ENCODE measurements around the gene TBXAS1.

TBXAS1 gene

GRCh38 chr7:140031364-140031763 lies 202.3 kb downstream of the TBXAS1 start:
- DNase-seq: no peak

GRCh38 chr7:140033036-140033435 lies 204.0 kb downstream of the TBXAS1 start:
- DNase-seq: no peak

GRCh38 chr7:140033779-140034363 lies 204.8 kb downstream of the TBXAS1 start:
- no peak for DNase-seq

- no peak for DNase-seq
These were observed 205.4 kb downstream of the TBXAS1 start for GRCh38 chr7:140034421-140034820.

- DNase-seq: no peak
These were observed 206.5 kb downstream of the TBXAS1 start for GRCh38 chr7:140035400-140036223.

GRCh38 chr7:140036224-140036962 lies 207.3 kb downstream of the TBXAS1 start:
- no peak for DNase-seq

- DNase-seq: no peak
These were observed 210.0 kb downstream of the TBXAS1 start for GRCh38 chr7:140039066-140039465.

GRCh38 chr7:140039896-140040295 lies 210.8 kb downstream of the TBXAS1 start:
- DNase-seq: no peak

GRCh38 chr7:140041659-140042385 lies 212.8 kb downstream of the TBXAS1 start:
- no peak for DNase-seq

- DNase-seq: no peak
These were observed 213.3 kb downstream of the TBXAS1 start for GRCh38 chr7:140042386-140042670.

- DNase-seq: no peak
These were observed 215.2 kb downstream of the TBXAS1 start for GRCh38 chr7:140044251-140044650.

- no peak for DNase-seq
These were observed 216.6 kb downstream of the TBXAS1 start for GRCh38 chr7:140045697-140046096.

GRCh38 chr7:140047197-140047596 lies 218.1 kb downstream of the TBXAS1 start:
- no peak for DNase-seq

- no peak for DNase-seq
These were observed 219.1 kb downstream of the TBXAS1 start for GRCh38 chr7:140048138-140048537.

- no peak for DNase-seq
These were observed 219.9 kb downstream of the TBXAS1 start for GRCh38 chr7:140048989-140049338.

GRCh38 chr7:140049339-140050024 lies 220.4 kb downstream of the TBXAS1 start:
- DNase-seq: peak; percentile 21

- no peak for DNase-seq
These were observed 221.0 kb downstream of the TBXAS1 start for GRCh38 chr7:140050100-140050499.

GRCh38 chr7:140051820-140052219 lies 222.8 kb downstream of the TBXAS1 start:
- DNase-seq: no peak

- DNase-seq: no peak
These were observed 224.9 kb downstream of the TBXAS1 start for GRCh38 chr7:140053812-140054539.

GRCh38 chr7:140054751-140055150 lies 225.7 kb downstream of the TBXAS1 start:
- DNase-seq: no peak

GRCh38 chr7:140055833-140056232 lies 226.8 kb downstream of the TBXAS1 start:
- DNase-seq: no peak
